D721Med (cell line): Measurements from ENCODE around the gene ADGRA1.

Experiments
- DNase-seq: peaks from one replicate; pipeline ENCODE4 v3.0.0; 2011; ENCODE audit warnings: low spot score; ENCODE audit not compliant: insufficient read length
- FAIRE-seq: peaks from 2 replicates; lab custom pipeline; 2011; peaks lifted over from hg19 to GRCh38; lab: Jason Lieb, UNC
- TF ChIP-seq, protein P1 (sequence below): IDR thresholded peaks from 2 replicates; pipeline ENCODE4 v1.5.1; 2012; ENCODE audit warnings: mild to moderate bottlenecking, control low read depth; ENCODE audit not compliant: insufficient read depth; ENCODE audit errors: missing control alignments

ADGRA1 gene

DNA sequence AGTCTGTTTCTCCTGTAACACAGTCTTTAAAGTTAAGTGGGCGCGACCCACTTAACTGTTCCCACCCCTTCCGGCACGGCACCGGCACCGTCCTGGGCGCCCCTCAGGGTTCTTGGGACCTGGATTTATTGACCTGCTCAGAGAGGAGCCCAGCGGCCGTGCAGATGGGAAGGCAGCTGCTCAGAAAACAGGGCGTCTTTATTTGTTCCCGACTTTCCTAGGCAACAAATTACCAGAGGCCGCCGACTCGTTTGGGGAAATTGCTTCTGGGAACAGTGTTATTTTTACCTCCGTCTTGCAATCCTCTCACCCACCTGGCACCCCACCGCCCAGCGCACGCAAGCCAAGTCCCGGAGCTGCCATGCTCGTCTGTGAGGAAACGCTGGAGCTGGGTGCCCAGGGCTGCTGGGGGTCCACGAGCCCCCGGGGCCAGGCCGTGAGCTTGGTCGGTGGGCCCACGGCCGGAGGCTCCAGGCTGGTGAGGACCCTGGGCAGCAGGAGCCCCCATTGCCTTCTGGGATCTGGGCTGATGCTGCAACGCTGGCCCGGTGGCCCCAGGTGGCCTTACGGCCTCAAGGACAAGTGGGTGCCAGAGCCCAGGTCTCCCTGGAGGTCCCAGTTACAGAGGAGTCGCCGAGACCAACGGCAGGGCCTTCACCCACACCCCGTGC, 14.9 kb upstream of the ADGRA1 start:
- no peak for DNase-seq
- TF ChIP-seq, protein P1, sequence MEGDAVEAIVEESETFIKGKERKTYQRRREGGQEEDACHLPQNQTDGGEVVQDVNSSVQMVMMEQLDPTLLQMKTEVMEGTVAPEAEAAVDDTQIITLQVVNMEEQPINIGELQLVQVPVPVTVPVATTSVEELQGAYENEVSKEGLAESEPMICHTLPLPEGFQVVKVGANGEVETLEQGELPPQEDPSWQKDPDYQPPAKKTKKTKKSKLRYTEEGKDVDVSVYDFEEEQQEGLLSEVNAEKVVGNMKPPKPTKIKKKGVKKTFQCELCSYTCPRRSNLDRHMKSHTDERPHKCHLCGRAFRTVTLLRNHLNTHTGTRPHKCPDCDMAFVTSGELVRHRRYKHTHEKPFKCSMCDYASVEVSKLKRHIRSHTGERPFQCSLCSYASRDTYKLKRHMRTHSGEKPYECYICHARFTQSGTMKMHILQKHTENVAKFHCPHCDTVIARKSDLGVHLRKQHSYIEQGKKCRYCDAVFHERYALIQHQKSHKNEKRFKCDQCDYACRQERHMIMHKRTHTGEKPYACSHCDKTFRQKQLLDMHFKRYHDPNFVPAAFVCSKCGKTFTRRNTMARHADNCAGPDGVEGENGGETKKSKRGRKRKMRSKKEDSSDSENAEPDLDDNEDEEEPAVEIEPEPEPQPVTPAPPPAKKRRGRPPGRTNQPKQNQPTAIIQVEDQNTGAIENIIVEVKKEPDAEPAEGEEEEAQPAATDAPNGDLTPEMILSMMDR = no peak
- FAIRE-seq = no peak

- TF ChIP-seq, protein P1 = no peak
- FAIRE-seq = no peak
Measured at GRCh38 chr10:133075346-133076137, 12.2 kb upstream of the ADGRA1 start.

GRCh38 chr10:133076274-133077038, 11.3 kb upstream of the ADGRA1 start:
- DNase-seq = no peak
- FAIRE-seq = no peak
- TF ChIP-seq, protein P1 = no peak

More at GRCh38 chr10:133075346-133076137, 12.2 kb upstream of the ADGRA1 start:
- DNase-seq = no peak

- TF ChIP-seq, protein P1 = no peak
- DNase-seq (no peak), FAIRE-seq (no peak)
Measured at GRCh38 chr10:133079836-133080682, 7.7 kb upstream of the ADGRA1 start.

DNA sequence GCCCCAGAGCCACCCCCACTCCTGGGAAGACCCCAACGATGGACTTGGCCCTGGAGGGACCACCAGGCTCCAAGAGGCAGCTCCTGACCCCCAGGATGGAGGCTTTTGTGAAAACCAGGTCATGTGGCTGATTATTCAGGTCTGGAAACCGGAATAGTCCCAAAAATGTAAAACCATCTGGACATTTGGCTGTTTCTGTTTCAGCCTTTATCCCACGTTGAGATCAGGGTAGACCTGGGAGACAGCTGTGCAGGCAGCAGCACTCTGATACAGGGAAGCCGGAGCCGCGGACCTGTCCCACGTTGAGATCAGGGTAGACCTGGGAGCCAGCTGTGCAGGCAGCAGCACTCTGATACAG, 7.1 kb upstream of the ADGRA1 start:
- TF ChIP-seq, protein P1 = no peak
- DNase-seq (no peak), FAIRE-seq (no peak)

- no peak for FAIRE-seq
- TF ChIP-seq, protein P1 = no peak
- no peak for DNase-seq
Measured at GRCh38 chr10:133081636-133082035, 6.1 kb upstream of the ADGRA1 start.
